Osteoblast (primary cell): ENCODE measurements around the gene TRPV4. TPM values are rescaled to one million over a fixed set of nuclear protein-coding genes. Genes with fewer than 3 reads are reported as not detected.

ENCODE experiments used
- DNase-seq: peaks from one replicate; pipeline ENCODE4 v3.0.0; 2011; ENCODE audit warnings: low spot score, mixed read lengths; ENCODE audit not compliant: insufficient read length; ENCODE audit errors: missing footprints
- H2AFZ ChIP-seq: 2 replicates; pipeline ENCODE4 v1.6.0; 2011; ENCODE audit warnings: mild to moderate bottlenecking, low read length
- H3K27ac ChIP-seq: 2 replicates; pipeline ENCODE4 v1.5.1; 2011; ENCODE audit warnings: mild to moderate bottlenecking, low read depth, low read length, moderate library complexity
- H3K27me3 ChIP-seq: 2 replicates; pipeline ENCODE4 v1.6.0; 2012; ENCODE audit warnings: mild to moderate bottlenecking, control low read depth, inconsistent platforms, low read length, moderate library complexity; ENCODE audit not compliant: insufficient read depth
- H3K36me3 ChIP-seq: 2 replicates; pipeline ENCODE4 v1.5.1; 2011; ENCODE audit warnings: mild to moderate bottlenecking, low read length, control low read depth, moderate library complexity; ENCODE audit not compliant: insufficient read depth
- H3K4me1 ChIP-seq: 2 replicates; pipeline ENCODE4 v1.5.1; 2011; ENCODE audit warnings: mild to moderate bottlenecking, low read length, control low read depth, moderate library complexity; ENCODE audit not compliant: insufficient read depth
- H3K4me2 ChIP-seq: 2 replicates; pipeline ENCODE4 v1.6.0; 2011; ENCODE audit warnings: mild to moderate bottlenecking, low read length; ENCODE audit not compliant: insufficient read depth
- H3K4me3 ChIP-seq: fragments of 200-600 bp; sonication (generic); 3 replicates; pipeline ENCODE4 v1.5.1; 2012; ENCODE audit warnings: mild to moderate bottlenecking, low read length, inconsistent platforms; ENCODE audit not compliant: insufficient read depth
- H3K79me2 ChIP-seq: 2 replicates; pipeline ENCODE4 v1.6.0; 2012; ENCODE audit warnings: mild to moderate bottlenecking, low read length, control low read depth, inconsistent platforms; ENCODE audit not compliant: insufficient read depth
- H3K9me3 ChIP-seq: 2 replicates; pipeline ENCODE4 v1.5.1; 2011; ENCODE audit warnings: low read depth, low read length, control low read depth
- H4K20me1 ChIP-seq: 2 replicates; pipeline ENCODE4 v1.6.0; 2012; ENCODE audit warnings: mild to moderate bottlenecking, low read length, control low read depth; ENCODE audit not compliant: insufficient read depth
- total RNA-seq: library from RNA; depleted of rRNA; stranded (reverse); fragments of >200 nt; gene quantifications from 2 replicates; pipeline ENCODE4 v1.2.3, GENCODE V29; 2012
- TF ChIP-seq, protein P1 (sequence below): IDR thresholded peaks from 2 replicates; pipeline ENCODE4 v1.5.1; 2011; ENCODE audit warnings: mild to moderate bottlenecking, low read depth, low read length, moderate library complexity; ENCODE audit errors: extremely low read depth

The TRPV4 gene
- total RNA-seq, 1 donor: 5.8 TPM

DNA sequence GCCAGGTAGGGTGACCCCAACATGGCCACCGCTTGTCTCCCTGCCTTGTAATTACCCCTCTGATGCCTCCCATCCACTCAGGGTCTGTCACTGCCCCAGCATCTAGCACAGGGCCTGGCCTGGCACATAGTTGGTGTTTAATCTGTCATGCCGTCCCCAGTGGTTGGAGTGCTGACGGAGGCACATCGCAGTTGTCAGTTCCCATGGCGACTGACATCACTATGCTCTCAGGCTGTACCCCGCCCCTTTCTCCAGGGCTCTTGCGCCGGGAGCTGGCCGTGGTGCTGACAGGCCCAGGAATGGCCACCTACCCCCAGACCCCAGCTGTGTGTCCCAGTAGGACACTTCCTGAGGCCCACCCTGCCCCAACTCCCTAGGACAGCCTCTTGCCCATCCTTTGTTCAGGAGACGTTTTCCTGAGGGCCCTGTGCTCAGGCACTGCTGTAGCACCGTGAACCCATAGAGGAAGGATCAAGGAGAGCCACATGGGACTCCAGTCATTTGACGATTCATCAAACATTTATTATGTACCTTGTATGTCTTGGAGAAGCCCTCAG, 96.6 kb downstream of the TRPV4 start:
- Histone ChIP-seq H3K27ac (no peak overlapping the region), H3K36me3 (no peaks in the 10 kb centered on the region), H4K20me1 (peaks cover 3% of the 10 kb centered on the region), H3K79me2 (no peaks in the 10 kb centered on the region), H3K27me3 (peaks cover 18% of the 10 kb centered on the region), H3K4me3 (no peak overlapping the region), H3K4me2 (no peak overlapping the region), H3K9me3 (no peaks in the 10 kb centered on the region), H3K4me1 (no peaks in the 10 kb centered on the region), H2AFZ (no peak overlapping the region)
- DNase-seq: peak; percentile 91
- TF ChIP-seq, protein P1, sequence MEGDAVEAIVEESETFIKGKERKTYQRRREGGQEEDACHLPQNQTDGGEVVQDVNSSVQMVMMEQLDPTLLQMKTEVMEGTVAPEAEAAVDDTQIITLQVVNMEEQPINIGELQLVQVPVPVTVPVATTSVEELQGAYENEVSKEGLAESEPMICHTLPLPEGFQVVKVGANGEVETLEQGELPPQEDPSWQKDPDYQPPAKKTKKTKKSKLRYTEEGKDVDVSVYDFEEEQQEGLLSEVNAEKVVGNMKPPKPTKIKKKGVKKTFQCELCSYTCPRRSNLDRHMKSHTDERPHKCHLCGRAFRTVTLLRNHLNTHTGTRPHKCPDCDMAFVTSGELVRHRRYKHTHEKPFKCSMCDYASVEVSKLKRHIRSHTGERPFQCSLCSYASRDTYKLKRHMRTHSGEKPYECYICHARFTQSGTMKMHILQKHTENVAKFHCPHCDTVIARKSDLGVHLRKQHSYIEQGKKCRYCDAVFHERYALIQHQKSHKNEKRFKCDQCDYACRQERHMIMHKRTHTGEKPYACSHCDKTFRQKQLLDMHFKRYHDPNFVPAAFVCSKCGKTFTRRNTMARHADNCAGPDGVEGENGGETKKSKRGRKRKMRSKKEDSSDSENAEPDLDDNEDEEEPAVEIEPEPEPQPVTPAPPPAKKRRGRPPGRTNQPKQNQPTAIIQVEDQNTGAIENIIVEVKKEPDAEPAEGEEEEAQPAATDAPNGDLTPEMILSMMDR: no peak

DNA sequence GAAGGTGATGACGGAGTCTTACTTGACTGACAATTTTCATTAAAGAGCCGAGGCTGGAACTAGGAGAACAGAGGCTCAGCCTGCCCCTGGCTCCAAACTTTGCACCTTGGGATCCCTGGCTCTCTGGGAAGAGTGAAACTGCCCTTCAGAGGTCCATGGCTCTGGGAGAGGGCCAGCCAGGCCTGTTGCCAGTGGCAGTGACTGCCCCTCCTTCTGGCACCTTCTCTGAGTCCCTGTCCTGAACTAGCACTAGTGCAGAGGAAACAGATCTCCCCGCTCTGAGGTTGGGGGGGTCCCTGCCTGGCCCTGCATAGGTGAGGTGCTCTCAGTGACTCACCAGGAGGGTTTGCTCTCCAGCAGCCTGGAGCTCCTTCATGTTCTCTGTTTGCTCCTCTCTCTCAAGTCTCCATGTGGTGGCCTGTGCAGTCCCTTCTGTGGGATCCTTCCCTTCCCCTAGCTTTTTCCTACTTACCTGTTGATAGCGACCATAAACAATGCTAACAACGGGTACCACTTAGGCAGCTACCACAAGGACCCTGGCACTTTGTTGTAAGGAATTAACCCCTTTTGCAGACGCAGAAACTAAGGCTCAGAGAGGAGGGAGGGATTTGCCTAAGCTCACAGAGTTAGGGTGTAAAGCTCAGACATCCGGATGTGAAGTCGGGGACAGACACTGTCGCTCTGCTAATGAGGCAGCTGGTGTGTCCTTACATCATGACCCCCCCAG, 97.2 kb downstream of the TRPV4 start:
- Histone ChIP-seq H3K79me2 (no peaks in the 10 kb centered on the region), H3K4me2 (no peak overlapping the region), H3K27ac (no peak overlapping the region), H3K9me3 (no peaks in the 10 kb centered on the region), H3K36me3 (no peaks in the 10 kb centered on the region), H3K27me3 (peaks cover 18% of the 10 kb centered on the region), H4K20me1 (peaks cover 3% of the 10 kb centered on the region), H3K4me3 (no peak overlapping the region), H2AFZ (no peak overlapping the region), H3K4me1 (no peaks in the 10 kb centered on the region)
- peak; percentile 37 for DNase-seq
- TF ChIP-seq, protein P1: no peak

DNA sequence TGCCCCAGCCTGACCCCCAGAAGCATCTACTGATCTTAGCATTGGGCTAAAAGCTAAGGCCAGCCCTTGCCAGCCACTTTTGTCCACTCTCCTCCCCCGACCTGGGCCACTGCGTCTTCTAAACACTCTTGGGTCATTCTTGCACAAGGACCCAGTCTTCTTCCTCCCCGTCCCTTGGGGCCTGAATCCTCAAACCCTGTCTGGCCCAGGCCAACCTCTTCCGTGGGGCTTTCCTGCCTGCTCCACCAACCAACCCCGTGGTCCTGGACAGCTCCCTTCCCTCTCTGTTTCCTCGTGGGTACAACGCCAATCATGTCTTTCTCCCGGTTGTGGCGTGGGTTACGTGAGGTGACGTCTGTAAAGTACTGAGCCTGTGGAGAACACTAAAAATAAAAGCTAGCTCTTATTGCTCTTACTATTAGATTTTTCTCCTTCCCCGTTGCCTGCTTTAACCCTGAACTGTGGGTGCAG, 98.1 kb downstream of the TRPV4 start:
- no peaks in the 10 kb centered on the region for H3K36me3 ChIP-seq
- peak; percentile 31 for DNase-seq
- no peak overlapping the region for H3K4me2 ChIP-seq
- peaks cover 3% of the 10 kb centered on the region for H4K20me1 ChIP-seq
- no peak overlapping the region for H3K4me3 ChIP-seq
- H3K4me1 ChIP-seq: no peaks in the 10 kb centered on the region
- no peak overlapping the region for H2AFZ ChIP-seq
- H3K27me3 ChIP-seq: peaks cover 18% of the 10 kb centered on the region
- H3K79me2 ChIP-seq: no peaks in the 10 kb centered on the region
- H3K27ac ChIP-seq: no peak overlapping the region
- no peaks in the 10 kb centered on the region for H3K9me3 ChIP-seq
- TF ChIP-seq, protein P1: no peak

DNA sequence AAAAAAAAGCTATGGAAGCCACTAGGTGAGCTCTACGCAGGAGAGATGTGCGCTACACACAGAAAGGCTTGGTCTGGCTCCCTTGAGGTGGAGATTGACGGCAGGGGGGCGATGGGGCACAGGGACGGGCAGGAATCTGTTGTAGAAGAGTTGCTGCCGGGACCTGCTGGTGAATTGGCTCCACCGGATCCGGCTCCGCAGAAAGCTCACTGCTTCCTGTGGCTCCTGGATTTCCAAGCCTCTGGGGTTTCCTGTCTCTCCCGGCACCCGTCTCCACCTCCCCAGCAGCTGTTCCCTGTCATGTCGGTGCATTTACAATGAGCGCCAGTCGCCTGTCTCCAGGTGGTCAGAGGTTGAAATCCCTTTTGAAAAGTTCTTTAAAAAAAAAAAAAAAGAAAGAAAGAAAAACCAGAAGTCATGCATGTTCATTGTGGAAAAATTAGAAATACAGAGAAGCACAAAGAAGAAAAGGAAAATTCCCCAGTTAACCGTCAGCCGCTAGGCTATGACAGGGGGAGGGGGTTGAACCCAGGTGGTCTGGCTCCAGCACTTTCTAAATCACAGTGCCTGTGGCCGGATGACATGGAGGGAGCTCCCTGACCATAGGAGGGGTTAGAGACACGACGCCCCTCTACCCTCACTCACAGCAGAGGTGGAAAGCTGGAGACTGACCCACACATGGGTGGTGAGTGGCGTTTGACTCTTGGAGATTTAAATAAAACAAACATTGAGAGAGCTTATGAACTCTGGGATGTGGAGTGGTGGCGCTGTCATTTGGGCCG, 98.8 kb downstream of the TRPV4 start:
- H3K4me1 ChIP-seq: no peaks in the 10 kb centered on the region
- H3K27ac ChIP-seq: no peak overlapping the region
- no peak overlapping the region for H3K4me3 ChIP-seq
- no peaks in the 10 kb centered on the region for H3K36me3 ChIP-seq
- no peak overlapping the region for H3K4me2 ChIP-seq
- peak; percentile 34 for DNase-seq
- H4K20me1 ChIP-seq: peaks cover 3% of the 10 kb centered on the region
- no peak overlapping the region for H2AFZ ChIP-seq
- no peaks in the 10 kb centered on the region for H3K9me3 ChIP-seq
- peaks cover 18% of the 10 kb centered on the region for H3K27me3 ChIP-seq
- TF ChIP-seq, protein P1: no peak
- no peaks in the 10 kb centered on the region for H3K79me2 ChIP-seq
